WTC11 (cell line): ENCODE data around the gene PNMT. TPM values are rescaled to one million over a fixed set of nuclear protein-coding genes. Genes with fewer than 3 reads are reported as not detected.
A peak's percentile ranks its signal among the peaks of the same experiment; 100 is the strongest.

Source experiments
- ATAC-seq: fragments of 200-7000 bp; cut with Tn5 transposase; 2 replicates; pipeline ENCODE4 v1.10.0; 2021; ENCODE audit warnings: mild to moderate bottlenecking, moderate library complexity
- CTCF ChIA-PET: fragments of 300-600 bp; sonication (Branson Sonifier 250); formaldehyde crosslinking; loops from one replicate; lab custom pipeline; 2021; ENCODE audit warnings: antibody characterized with exemption; lab: Charles Lee
- POLR2A ChIA-PET: fragments of 350-600 bp; sonication (Branson Sonifier 250); formaldehyde crosslinking; loops from one replicate; lab custom pipeline; 2021; ENCODE audit warnings: antibody characterized with exemption; lab: Charles Lee
- DNase-seq: peaks from one replicate; pipeline ENCODE4 v3.0.0; 2021; ENCODE audit warnings: low spot score
- H3K27ac Mint-ChIP-seq: 2 replicates; pipeline ENCODE4 v1.8.0; 2021; ENCODE audit warnings: mixed read lengths
- H3K27me3 Mint-ChIP-seq: 2 replicates; pipeline ENCODE4 v1.8.0; 2021; ENCODE audit warnings: low read depth, mild to moderate bottlenecking, moderate library complexity, mixed read lengths
- H3K36me3 Mint-ChIP-seq: 2 replicates; pipeline ENCODE4 v1.8.0; 2021; ENCODE audit warnings: mixed read lengths
- H3K4me1 Mint-ChIP-seq: 2 replicates; pipeline ENCODE4 v1.8.0; 2022; ENCODE audit warnings: mixed read lengths
- H3K4me3 Mint-ChIP-seq: 2 replicates; pipeline ENCODE4 v1.8.0; 2021; ENCODE audit warnings: mild to moderate bottlenecking, moderate library complexity, mixed read lengths
- H3K9me3 Mint-ChIP-seq: 2 replicates; pipeline ENCODE4 v1.8.0; 2021; ENCODE audit warnings: mixed read lengths
- ATF1 ChIP-seq: sonication (generic); formaldehyde crosslinking; IDR thresholded peaks from 2 replicates; pipeline ENCODE4 v1.8.1; 2023; ENCODE audit warnings: mild to moderate bottlenecking, moderate library complexity, missing genetic modification reagents
- ELF4 ChIP-seq: sonication (generic); formaldehyde crosslinking; IDR thresholded peaks from 2 replicates; pipeline ENCODE4 v1.8.1; 2022; ENCODE audit warnings: low read depth, mild to moderate bottlenecking, moderate library complexity, missing genetic modification reagents
- FOXP1 ChIP-seq: sonication (generic); formaldehyde crosslinking; IDR thresholded peaks from 2 replicates; pipeline ENCODE4 v1.8.0; 2022; ENCODE audit warnings: missing genetic modification reagents, mild to moderate bottlenecking, moderate library complexity, borderline replicate concordance
- GABPB1 ChIP-seq: sonication (generic); formaldehyde crosslinking; IDR thresholded peaks from 2 replicates; pipeline ENCODE4 v1.8.1; 2023; ENCODE audit warnings: mild to moderate bottlenecking, missing genetic modification reagents
- JAZF1 ChIP-seq: fragments of 250-450 bp; sonication (Bioruptor Pico); IDR thresholded peaks from 2 replicates; pipeline ENCODE4 v1.9.0; 2021; ENCODE audit warnings: moderate library complexity, mild to moderate bottlenecking, inconsistent platforms
- NFATC4 ChIP-seq: fragments of 250-450 bp; sonication (Bioruptor Pico); IDR thresholded peaks from 2 replicates; pipeline ENCODE4 v1.9.0; 2021; ENCODE audit warnings: mild to moderate bottlenecking
- NR1H2 ChIP-seq: sonication (generic); formaldehyde crosslinking; IDR thresholded peaks from 2 replicates; pipeline ENCODE4 v1.9.0; 2021; ENCODE audit warnings: mild to moderate bottlenecking, moderate library complexity, missing genetic modification reagents
- NR3C1 ChIP-seq: sonication (generic); formaldehyde crosslinking; conservative IDR thresholded peaks from 2 replicates; pipeline ENCODE4 v1.8.1; 2023; ENCODE audit warnings: low read depth, mild to moderate bottlenecking, missing genetic modification reagents
- RORB ChIP-seq: fragments of 250-450 bp; sonication (Bioruptor Pico); IDR thresholded peaks from 2 replicates; pipeline ENCODE4 v1.9.0; 2021; ENCODE audit warnings: mild to moderate bottlenecking
- SP1 ChIP-seq: sonication (generic); formaldehyde crosslinking; conservative IDR thresholded peaks from 2 replicates; pipeline ENCODE4 v1.8.1; 2022; ENCODE audit warnings: missing genetic modification reagents
- ZNF138 ChIP-seq: sonication (generic); formaldehyde crosslinking; conservative IDR thresholded peaks from 2 replicates; pipeline ENCODE4 v1.8.1; 2022; ENCODE audit warnings: mild to moderate bottlenecking, moderate library complexity, missing genetic modification reagents
- ZNF219 ChIP-seq: sonication (generic); formaldehyde crosslinking; IDR thresholded peaks from 2 replicates; pipeline ENCODE4 v1.8.0; 2023; ENCODE audit warnings: missing genetic modification reagents, mild to moderate bottlenecking, borderline replicate concordance
- ZNF671 ChIP-seq: fragments of 250-450 bp; sonication (Bioruptor Pico); IDR thresholded peaks from 2 replicates; pipeline ENCODE4 v1.8.0; 2021; ENCODE audit warnings: mild to moderate bottlenecking
- total RNA-seq: library from RNA; stranded (reverse); gene quantifications from 3 replicates; pipeline ENCODE4 v1.2.3, GENCODE V29; 2021
- TF ChIP-seq, protein P1 (sequence below): sonication (generic); formaldehyde crosslinking; IDR thresholded peaks from 2 replicates; pipeline ENCODE4 v1.8.0; 2022; ENCODE audit warnings: mild to moderate bottlenecking, missing genetic modification reagents
- TF ChIP-seq, protein P2 (sequence below): fragments of 250-450 bp; sonication (Bioruptor Pico); conservative IDR thresholded peaks from 2 replicates; pipeline ENCODE4 v1.9.0; 2021; ENCODE audit warnings: mild to moderate bottlenecking
- TF ChIP-seq, protein P3 (sequence below): fragments of 250-450 bp; sonication (Bioruptor Pico); IDR thresholded peaks from 2 replicates; pipeline ENCODE4 v1.9.0; 2021; ENCODE audit warnings: moderate library complexity, mild to moderate bottlenecking, inconsistent platforms, borderline replicate concordance
- TF ChIP-seq, protein P4 (sequence below): sonication (generic); formaldehyde crosslinking; IDR thresholded peaks from 2 replicates; pipeline ENCODE4 v1.8.0; 2023; ENCODE audit warnings: missing genetic modification reagents, mild to moderate bottlenecking, borderline replicate concordance
- TF ChIP-seq, protein P5 (sequence below): sonication (generic); formaldehyde crosslinking; IDR thresholded peaks from 2 replicates; pipeline ENCODE4 v1.8.0; 2022; ENCODE audit warnings: missing genetic modification reagents

The PNMT gene
- total RNA-seq, 1 experiment from 2014 or later, result 3.1 TPM

DNA sequence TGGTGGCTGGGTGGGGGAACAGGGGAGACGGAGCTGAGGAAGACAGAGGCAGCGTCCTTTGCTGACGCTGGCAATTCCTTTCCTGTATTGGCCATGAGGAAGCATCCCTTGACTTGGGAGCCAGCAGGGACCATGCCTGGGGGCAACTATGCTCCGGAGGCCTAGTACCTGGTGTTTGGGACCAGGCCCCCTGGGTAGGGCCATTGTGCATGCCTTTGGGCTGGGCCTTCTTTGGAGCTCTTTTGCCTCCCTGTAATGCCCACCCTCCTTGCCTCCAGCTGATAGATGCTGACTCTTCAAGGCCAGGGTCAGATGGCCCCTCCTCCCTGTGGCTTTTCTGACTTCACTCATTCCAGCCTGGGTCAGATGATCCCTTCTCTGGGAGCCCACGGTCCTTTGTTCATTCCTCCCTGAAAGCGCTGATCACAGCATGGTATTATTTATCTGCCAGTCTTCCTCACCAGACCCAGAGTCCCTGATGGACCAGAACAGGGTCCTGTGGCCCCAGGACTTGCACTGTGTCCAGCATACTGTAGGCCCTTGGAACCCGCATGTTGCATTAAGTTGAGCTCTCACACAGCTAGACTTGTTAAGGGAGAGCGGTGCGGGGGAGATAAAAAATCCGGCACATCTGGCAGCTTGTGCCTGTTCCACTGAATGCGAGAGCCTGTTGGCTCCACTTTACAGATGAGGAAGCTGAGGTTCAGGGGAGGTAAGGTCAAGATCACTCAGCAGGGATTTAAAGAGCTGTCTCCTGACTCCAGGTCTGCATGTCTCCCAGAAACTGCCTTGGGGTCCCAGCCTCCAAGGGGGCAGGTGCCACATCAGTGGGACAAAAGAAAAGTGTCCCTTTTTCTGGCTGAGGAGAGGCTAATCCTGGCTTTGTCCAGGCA lies 28.4 kb upstream of the PNMT start:
- Mint-ChIP-seq H3K27me3 (no peaks in the 10 kb centered on the region), H3K4me3 (peak overlapping the region; percentile 4), H3K36me3 (no peaks in the 10 kb centered on the region), H3K9me3 (no peaks in the 10 kb centered on the region), H3K4me1 (peaks cover 68% of the 10 kb centered on the region), H3K27ac (peak overlapping the region; percentile 80)
- TF ChIP-seq ZNF671 (CRISPR knock-in tag) (no peak), ZNF219 (CRISPR knock-in tag) (no peak), ATF1 (CRISPR knock-in tag) (no peak), NR3C1 (CRISPR knock-in tag) (no peak), GABPB1 (CRISPR knock-in tag) (no peak), ELF4 (no peak), NFATC4 (CRISPR knock-in tag) (no peak)
- TF ChIP-seq, protein P1, sequence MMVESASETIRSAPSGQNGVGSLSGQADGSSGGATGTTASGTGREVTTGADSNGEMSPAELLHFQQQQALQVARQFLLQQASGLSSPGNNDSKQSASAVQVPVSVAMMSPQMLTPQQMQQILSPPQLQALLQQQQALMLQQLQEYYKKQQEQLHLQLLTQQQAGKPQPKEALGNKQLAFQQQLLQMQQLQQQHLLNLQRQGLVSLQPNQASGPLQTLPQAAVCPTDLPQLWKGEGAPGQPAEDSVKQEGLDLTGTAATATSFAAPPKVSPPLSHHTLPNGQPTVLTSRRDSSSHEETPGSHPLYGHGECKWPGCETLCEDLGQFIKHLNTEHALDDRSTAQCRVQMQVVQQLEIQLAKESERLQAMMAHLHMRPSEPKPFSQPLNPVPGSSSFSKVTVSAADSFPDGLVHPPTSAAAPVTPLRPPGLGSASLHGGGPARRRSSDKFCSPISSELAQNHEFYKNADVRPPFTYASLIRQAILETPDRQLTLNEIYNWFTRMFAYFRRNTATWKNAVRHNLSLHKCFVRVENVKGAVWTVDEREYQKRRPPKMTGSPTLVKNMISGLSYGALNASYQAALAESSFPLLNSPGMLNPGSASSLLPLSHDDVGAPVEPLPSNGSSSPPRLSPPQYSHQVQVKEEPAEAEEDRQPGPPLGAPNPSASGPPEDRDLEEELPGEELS (CRISPR knock-in tag), result no peak
- TF ChIP-seq, protein P2, sequence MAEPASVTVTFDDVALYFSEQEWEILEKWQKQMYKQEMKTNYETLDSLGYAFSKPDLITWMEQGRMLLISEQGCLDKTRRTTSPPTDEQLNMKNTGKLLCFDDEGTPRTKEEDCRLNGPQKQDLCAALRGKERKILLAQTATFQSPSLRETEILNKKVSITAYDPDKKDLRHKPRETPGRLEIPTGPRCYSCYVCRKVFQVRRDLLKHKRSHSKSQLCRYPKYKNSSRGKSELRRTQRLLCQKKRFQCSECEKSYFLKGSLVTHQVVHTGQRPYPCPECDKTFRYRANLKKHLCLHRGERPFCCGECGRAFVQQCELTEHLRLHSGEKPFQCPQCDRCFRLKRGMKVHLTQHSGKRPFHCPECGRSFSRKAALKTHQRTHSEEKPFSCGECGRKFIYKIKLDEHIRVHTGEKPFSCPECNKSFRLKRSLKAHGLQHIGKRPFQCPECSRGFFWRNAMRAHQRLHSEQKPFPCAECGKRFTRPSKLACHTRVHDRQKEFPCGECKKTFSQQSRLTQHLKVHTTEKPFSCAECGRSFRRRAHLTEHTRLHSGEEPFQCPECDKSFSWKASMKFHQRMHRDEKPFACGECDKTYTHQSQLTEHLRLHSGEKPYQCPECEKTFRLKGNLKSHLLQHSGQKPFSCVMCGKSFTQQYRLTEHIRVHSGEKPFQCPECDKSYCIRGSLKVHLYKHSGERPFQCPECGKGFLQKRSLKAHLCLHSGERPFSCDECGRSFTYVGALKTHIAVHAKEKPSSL, result no peak
- ChIA-PET POLR2A (no interaction called here), CTCF (interaction anchor here (0.9 to 23.6 kb wide), 8 partner anchors 9 to 36 kb away, joined by 3 to 851 read pairs (median 5); no protein-coding TSS in a partner anchor)
- DNase-seq (no peak), ATAC-seq (no peak)

DNA sequence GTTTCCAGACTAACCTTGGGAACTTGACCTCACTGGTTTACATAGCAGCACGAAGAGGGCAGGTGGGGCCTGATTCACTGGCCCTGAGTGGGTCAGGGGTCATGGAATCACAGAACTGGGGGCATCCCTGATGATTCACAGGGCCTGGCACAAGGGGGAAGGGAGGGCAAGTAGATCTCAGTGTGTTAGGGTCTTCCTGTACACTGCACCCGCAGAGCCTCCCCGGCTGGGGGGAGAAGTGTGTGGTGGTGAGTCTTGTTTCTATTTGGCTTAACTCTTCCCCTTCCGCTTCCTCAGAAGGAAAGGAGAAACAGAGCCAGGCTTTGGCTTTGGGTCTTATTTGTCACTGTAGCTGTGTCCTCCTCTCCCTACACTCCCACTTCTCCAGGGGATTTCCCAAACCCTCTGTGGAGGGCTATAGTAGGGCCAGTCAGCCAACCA lies 27.6 kb upstream of the PNMT start:
- Mint-ChIP-seq H3K4me1 (peaks cover 68% of the 10 kb centered on the region), H3K27ac (peak overlapping the region; percentile 50; the same call in 1 of the 2 replicates), H3K4me3 (no peak overlapping the region), H3K27me3 (no peaks in the 10 kb centered on the region), H3K36me3 (no peaks in the 10 kb centered on the region), H3K9me3 (no peaks in the 10 kb centered on the region)
- no peak for ATAC-seq
- no peak for DNase-seq
- TF ChIP-seq FOXP1 (CRISPR knock-in tag) (no peak), JAZF1 (CRISPR knock-in tag) (no peak)
- CTCF ChIA-PET, result interaction anchor here (0.9 to 23.6 kb wide), 9 partner anchors 9 to 35 kb away, joined by 3 to 851 read pairs (median 5); no protein-coding TSS in a partner anchor
- POLR2A ChIA-PET, result no interaction called here

DNA sequence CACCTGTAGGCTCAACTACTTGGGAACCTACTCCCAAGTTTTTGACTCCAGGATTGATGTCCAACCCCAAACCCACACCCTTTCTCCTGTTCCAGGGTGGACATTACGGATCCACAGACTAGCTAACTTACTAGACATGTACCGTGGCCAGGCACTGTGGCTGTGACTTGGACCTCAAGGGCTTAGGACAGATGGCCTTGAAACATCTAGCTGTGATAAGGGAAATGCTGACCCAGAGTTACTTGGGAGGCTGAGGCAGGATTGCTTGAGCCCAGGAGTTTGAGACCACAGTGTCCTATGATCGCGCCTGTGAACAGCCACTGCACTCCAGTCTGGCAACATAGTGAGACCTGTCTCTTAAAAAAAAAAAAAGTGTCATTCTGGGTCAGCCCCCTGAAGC lies 27.2 kb upstream of the PNMT start:
- CTCF ChIA-PET, result interaction anchor here (1.1 to 18.1 kb wide), 3 partner anchors 12 to 28 kb away, joined by 3 to 851 read pairs (median 10); partner anchors contain the start of genes PNMT, PPP1R1B and STARD3
- Mint-ChIP-seq H3K27me3 (no peaks in the 10 kb centered on the region), H3K4me3 (no peak overlapping the region), H3K4me1 (peaks cover 67% of the 10 kb centered on the region), H3K36me3 (no peaks in the 10 kb centered on the region), H3K27ac (no peak overlapping the region), H3K9me3 (no peaks in the 10 kb centered on the region)
- POLR2A ChIA-PET, result no interaction called here
- no peak for ATAC-seq
- DNase-seq, result no peak
- TF ChIP-seq SP1 (no peak), ZNF219 (CRISPR knock-in tag) (no peak), NR1H2 (CRISPR knock-in tag) (no peak), ZNF138 (CRISPR knock-in tag) (no peak), RORB (no peak)
- TF ChIP-seq, protein P3, sequence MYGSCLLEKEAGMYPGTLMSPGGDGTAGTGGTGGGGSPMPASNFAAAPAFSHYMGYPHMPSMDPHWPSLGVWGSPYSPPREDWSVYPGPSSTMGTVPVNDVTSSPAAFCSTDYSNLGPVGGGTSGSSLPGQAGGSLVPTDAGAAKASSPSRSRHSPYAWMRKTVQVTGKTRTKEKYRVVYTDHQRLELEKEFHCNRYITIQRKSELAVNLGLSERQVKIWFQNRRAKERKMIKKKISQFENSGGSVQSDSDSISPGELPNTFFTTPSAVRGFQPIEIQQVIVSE, result no peak
- TF ChIP-seq, protein P4, sequence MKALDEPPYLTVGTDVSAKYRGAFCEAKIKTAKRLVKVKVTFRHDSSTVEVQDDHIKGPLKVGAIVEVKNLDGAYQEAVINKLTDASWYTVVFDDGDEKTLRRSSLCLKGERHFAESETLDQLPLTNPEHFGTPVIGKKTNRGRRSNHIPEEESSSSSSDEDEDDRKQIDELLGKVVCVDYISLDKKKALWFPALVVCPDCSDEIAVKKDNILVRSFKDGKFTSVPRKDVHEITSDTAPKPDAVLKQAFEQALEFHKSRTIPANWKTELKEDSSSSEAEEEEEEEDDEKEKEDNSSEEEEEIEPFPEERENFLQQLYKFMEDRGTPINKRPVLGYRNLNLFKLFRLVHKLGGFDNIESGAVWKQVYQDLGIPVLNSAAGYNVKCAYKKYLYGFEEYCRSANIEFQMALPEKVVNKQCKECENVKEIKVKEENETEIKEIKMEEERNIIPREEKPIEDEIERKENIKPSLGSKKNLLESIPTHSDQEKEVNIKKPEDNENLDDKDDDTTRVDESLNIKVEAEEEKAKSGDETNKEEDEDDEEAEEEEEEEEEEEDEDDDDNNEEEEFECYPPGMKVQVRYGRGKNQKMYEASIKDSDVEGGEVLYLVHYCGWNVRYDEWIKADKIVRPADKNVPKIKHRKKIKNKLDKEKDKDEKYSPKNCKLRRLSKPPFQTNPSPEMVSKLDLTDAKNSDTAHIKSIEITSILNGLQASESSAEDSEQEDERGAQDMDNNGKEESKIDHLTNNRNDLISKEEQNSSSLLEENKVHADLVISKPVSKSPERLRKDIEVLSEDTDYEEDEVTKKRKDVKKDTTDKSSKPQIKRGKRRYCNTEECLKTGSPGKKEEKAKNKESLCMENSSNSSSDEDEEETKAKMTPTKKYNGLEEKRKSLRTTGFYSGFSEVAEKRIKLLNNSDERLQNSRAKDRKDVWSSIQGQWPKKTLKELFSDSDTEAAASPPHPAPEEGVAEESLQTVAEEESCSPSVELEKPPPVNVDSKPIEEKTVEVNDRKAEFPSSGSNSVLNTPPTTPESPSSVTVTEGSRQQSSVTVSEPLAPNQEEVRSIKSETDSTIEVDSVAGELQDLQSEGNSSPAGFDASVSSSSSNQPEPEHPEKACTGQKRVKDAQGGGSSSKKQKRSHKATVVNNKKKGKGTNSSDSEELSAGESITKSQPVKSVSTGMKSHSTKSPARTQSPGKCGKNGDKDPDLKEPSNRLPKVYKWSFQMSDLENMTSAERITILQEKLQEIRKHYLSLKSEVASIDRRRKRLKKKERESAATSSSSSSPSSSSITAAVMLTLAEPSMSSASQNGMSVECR (CRISPR knock-in tag), result no peak
- TF ChIP-seq, protein P5, sequence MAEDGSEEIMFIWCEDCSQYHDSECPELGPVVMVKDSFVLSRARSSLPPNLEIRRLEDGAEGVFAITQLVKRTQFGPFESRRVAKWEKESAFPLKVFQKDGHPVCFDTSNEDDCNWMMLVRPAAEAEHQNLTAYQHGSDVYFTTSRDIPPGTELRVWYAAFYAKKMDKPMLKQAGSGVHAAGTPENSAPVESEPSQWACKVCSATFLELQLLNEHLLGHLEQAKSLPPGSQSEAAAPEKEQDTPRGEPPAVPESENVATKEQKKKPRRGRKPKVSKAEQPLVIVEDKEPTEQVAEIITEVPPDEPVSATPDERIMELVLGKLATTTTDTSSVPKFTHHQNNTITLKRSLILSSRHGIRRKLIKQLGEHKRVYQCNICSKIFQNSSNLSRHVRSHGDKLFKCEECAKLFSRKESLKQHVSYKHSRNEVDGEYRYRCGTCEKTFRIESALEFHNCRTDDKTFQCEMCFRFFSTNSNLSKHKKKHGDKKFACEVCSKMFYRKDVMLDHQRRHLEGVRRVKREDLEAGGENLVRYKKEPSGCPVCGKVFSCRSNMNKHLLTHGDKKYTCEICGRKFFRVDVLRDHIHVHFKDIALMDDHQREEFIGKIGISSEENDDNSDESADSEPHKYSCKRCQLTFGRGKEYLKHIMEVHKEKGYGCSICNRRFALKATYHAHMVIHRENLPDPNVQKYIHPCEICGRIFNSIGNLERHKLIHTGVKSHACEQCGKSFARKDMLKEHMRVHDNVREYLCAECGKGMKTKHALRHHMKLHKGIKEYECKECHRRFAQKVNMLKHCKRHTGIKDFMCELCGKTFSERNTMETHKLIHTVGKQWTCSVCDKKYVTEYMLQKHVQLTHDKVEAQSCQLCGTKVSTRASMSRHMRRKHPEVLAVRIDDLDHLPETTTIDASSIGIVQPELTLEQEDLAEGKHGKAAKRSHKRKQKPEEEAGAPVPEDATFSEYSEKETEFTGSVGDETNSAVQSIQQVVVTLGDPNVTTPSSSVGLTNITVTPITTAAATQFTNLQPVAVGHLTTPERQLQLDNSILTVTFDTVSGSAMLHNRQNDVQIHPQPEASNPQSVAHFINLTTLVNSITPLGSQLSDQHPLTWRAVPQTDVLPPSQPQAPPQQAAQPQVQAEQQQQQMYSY (CRISPR knock-in tag), result no peak
